PFSK-1 (cell line): ENCODE data around the gene NCAM1.

Experiments
- FOXP2 ChIP-seq: optimal IDR thresholded peaks from 2 replicates; pipeline ENCODE3; 2011; ENCODE audit warnings: borderline replicate concordance, control low read depth, inconsistent platforms; ENCODE audit not compliant: insufficient read depth; ENCODE audit errors: extremely low read length, extremely low read depth
- REST ChIP-seq, 2 experiments: IDR thresholded peaks; 2 replicates each; pipeline versions ENCODE4 v1.6.1 to v1.8.0; 2011 to 2012; ENCODE audit warnings: low read depth in 2 of 2, low read length in 2 of 2, control low read depth in 1 of 2, inconsistent platforms in 1 of 2, mild to moderate bottlenecking in 1 of 2, moderate library complexity in 1 of 2; ENCODE audit not compliant: insufficient read depth in 1 of 2
- TAF1 ChIP-seq: IDR thresholded peaks from 2 replicates; pipeline ENCODE4 v1.6.1; 2012; ENCODE audit warnings: low read length, control low read depth, borderline replicate concordance; ENCODE audit not compliant: insufficient read depth

GRCh38 chr11:113151521-113151920, 190.3 kb downstream of the NCAM1 start:
- no peak for TF ChIP-seq FOXP2
- no peak for TF ChIP-seq TAF1
- no peak for TF ChIP-seq REST (IDR thresholded peaks at IDR 0.05; ENCODE audit: insufficient read depth in 1 of 2, low read depth in 2 of 2, low read length in 2 of 2)
